ENCODE measurements around the gene CHFR.

- TF ChIP-seq ZNF384 (IDR thresholded peaks at IDR 0.05; ENCODE audit: low read depth, low read length) (no peak), CEBPB (tag; IDR thresholded peaks at IDR 0.05) (no peak), CTCF (IDR thresholded peaks at IDR 0.05 in 2 of 3, conservative IDR thresholded peaks at IDR 0.05 in 1 of 3; ENCODE audit: insufficient read depth in 2 of 3, low read depth in 1 of 3, low read length in 3 of 3) (peak in 1 of 3 experiments; percentile 7; a peak in 1 of 6 replicates), EZH2 (IDR thresholded peaks at IDR 0.05; ENCODE audit: borderline replicate concordance, low read depth, low read length) (no peak), SMC3 (conservative IDR thresholded peaks at IDR 0.05; ENCODE audit: insufficient read depth, low read depth, low read length) (no peak), SP2 (IDR thresholded peaks at IDR 0.05; ENCODE audit: extremely low read depth, low read depth, low read length, poor library complexity, severe bottlenecking) (peak; percentile 20), ARHGAP35 (IDR thresholded peaks at IDR 0.05; ENCODE audit: partially characterized antibody) (no peak), MYNN (IDR thresholded peaks at IDR 0.05) (no peak), MYNN (CRISPR knock-in tag; IDR thresholded peaks at IDR 0.05) (no peak)
Observed at GRCh38 chr12:132887513-132888351, at the start of gene CHFR.

All from K562 (cell line).